AG04449 (cell line): ENCODE data around the gene RNF144A.

Experiments
- CTCF ChIA-PET: fragments of 350-600 bp; formaldehyde crosslinking; extraction: SDS; loops from one replicate; lab custom pipeline; 2021; ENCODE audit warnings: antibody characterized with exemption; lab: Yijun Ruan, JAX
- POLR2A ChIA-PET: fragments of 400-600, 350-600 bp; formaldehyde crosslinking; extraction: SDS; loops from one replicate; lab custom pipeline; 2020; ENCODE audit warnings: antibody characterized with exemption, inconsistent platforms; lab: Yijun Ruan, JAX
- DNase-seq: peaks from one replicate; pipeline ENCODE4 v3.0.0-alpha.2; 2010; ENCODE audit warnings: low read depth, low spot score
- H3K4me3 ChIP-seq: 2 replicates; pipeline ENCODE4 v1.5.1; 2011; ENCODE audit warnings: low read depth, mild to moderate bottlenecking, control low read depth, low read length
- CTCF ChIP-seq: IDR thresholded peaks from one replicate; pipeline ENCODE4 v1.5.1; 2011; ENCODE audit warnings: mild to moderate bottlenecking, moderate library complexity, low read length, control low read depth, inconsistent platforms; ENCODE audit not compliant: insufficient read depth; ENCODE audit errors: missing control alignments

The RNF144A gene

DNA sequence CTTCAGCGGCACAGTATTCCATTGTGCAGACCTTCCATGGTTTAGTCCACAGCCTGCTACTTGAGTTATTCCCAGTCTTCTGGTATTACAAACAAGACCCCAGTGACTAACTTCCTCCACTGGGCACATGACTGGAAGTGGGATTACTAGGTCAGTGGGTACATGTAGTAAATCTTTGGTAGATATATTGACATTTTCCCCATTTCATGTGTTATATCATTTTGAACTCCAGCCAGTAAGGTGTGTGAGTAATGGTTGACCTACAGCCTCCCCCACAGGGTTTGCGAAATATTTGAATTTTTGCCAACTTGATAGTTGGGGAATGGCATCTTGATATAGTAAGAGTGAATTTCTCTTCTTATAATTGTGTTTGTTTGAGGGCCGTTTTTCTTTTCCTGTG is 58.8 kb downstream of the RNF144A start:
- H3K4me3 ChIP-seq: no peak overlapping the region
- ChIA-PET POLR2A (no interaction called here), CTCF (no interaction called here)
- no peak for DNase-seq
- no peak for TF ChIP-seq CTCF

DNA sequence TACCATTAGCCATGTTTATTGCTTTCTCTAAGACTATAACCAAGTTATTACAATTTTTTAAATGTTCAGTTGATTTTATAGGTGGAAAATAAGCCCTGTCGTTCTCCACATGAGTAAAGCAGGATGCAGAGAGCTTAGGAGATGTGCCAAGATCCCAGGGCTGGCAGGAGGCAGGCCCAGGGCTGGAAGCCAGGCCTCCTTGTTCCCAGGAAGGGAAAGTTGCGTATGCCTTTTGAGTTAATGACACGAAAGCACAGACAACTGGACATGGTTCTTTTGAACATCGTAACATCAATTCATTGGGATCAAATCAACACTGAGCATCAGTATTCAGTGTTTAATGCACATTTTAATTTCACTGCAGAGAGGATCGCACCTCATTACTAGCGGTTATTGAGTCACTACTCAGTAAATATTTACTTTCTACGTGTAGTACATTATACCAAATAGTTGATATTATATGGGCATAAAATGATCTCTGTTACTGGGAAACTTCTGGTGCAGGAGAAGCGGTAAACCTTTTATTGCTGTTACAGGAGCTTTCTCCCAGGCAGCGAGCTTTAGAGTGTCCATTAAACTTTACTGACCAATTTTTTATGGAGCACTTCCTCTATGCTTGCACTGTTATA is 60.0 kb downstream of the RNF144A start:
- CTCF ChIA-PET: no interaction called here
- no peak overlapping the region for H3K4me3 ChIP-seq
- DNase-seq: no peak
- no peak for TF ChIP-seq CTCF
- POLR2A ChIA-PET: no interaction called here

DNA sequence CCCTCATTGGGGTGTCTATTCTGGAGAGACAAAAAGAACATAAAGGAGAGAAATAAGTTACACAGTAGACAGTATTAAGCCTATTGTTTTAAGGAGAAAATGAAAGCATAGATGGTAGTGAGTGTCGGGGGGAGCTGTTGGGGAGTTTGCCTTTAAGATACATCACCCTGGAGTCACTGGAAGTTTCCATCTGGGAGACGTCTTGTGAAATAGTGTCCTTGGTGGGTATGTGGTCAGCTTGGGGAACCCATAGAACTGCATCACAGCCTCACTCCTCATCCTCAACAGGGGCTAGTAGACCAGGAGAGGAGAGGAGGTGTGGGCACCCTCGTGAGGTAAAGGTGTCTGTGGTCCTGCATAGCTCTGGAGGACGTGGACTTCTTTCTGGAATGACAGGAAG is 60.6 kb downstream of the RNF144A start:
- no peak for TF ChIP-seq CTCF
- ChIA-PET POLR2A (no interaction called here), CTCF (no interaction called here)
- no peak overlapping the region for H3K4me3 ChIP-seq
- no peak for DNase-seq

- DNase-seq: no peak
- CTCF ChIA-PET: no interaction called here
- H3K4me3 ChIP-seq: no peak overlapping the region
Observed at GRCh38 chr2:6978991-6979390, 61.8 kb downstream of the RNF144A start.

DNA sequence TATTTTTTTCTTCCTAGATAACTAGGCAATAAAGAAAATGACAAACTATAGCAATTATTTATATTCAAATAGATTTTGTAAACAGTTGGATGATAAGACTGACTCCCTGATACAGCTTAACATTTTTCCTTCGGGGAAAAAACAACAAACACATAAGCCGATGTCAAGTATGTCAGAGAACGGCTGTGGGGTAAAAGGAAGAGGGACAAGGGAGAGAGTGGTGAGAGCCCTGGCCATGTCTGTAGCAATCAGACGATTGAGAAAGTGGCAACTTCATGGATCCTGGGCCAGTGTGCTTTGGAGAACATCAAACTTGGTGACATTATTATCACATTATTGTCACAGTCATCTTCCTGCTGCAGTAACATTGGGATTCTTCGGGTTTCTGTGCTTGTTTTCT is 65.2 kb downstream of the RNF144A start:
- H3K4me3 ChIP-seq: no peak overlapping the region
- CTCF ChIA-PET: no interaction called here
- DNase-seq: no peak
- TF ChIP-seq CTCF: no peak
- POLR2A ChIA-PET: no interaction called here

More at GRCh38 chr2:6978991-6979390, 61.8 kb downstream of the RNF144A start:
- no peak for TF ChIP-seq CTCF
- POLR2A ChIA-PET: no interaction called here

- TF ChIP-seq CTCF: no peak
- ChIA-PET CTCF (interaction anchor here (1.0 kb wide), 1 partner anchor 47 kb away, joined by 3 read pairs; no protein-coding TSS in a partner anchor), POLR2A (no interaction called here)
- H3K4me3 ChIP-seq: no peak overlapping the region
- DNase-seq: no peak
Observed at GRCh38 chr2:6982934-6983589, 65.8 kb downstream of the RNF144A start.
